DMS53 treated with DMSO at 0.1 percent for 48 hours (cell line): Measurements from ENCODE around the gene CROCC2.

Source experiments
- DNase-seq: peaks from one replicate; lab custom pipeline; 2025; ENCODE audit not compliant: unreplicated experiment; lab: John Stamatoyannopoulos, UW

CROCC2 gene

DNA sequence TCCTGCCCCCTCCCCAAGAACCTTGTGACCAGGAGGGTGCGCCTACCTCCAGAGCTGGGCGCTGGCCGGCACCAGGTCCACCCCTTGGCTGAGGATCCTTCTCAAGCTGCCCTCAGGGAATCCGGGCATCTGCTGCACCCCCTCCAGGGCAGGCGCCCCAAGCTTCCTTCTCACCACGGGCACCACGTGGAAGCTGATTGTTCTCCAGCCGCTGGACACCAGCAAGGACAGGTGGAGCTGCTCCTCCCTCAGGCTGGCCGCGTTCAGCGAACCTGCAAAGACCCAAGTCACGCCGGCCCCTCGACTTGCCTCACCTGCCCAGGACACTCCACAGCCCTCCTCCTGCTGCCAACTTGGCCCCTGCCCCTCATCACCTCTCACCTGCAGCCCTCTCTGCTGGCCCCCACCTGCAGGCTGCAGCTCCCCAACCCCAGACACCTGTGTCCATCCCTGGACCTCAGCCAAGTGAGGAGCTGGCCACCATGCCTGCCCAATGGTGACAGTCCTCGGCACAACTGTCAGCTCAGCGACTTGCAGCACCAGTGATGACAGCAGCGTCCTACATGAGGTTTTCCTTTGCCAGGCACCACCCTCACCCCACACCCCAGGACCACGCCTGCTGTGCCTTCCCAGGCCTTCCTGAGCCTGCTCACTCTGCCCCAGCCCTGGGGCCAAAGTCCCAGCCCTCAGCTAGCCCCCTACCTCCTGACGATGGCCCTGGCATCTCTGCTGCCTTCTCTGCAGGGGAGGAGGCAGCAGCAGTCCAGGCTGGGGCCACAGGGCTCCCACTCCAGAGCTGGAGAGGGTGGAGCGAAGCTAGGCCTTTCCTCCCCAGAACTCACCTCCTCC lies 14.4 kb upstream of the CROCC2 start:
- no peak for DNase-seq

DNA sequence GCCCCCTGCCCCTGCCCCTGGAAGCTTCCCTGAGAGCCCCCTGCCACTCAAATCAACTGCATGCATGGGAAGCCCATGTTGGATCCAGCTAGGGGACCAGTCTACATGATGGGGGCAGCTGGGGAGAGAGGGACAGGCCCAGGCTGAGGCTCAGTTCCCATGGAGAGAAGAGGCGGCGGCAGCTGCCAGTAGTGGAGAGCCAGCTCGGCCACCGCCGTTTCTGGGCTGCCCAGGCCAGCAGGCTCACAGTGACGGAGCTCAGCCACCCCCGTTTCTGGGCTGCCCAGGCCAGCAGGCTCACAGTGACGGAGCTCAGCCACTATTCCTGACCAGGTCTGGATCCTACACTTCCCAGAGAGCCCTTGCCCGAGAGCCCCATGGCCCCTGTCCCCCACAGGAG lies 13.8 kb upstream of the CROCC2 start:
- DNase-seq, result no peak

DNA sequence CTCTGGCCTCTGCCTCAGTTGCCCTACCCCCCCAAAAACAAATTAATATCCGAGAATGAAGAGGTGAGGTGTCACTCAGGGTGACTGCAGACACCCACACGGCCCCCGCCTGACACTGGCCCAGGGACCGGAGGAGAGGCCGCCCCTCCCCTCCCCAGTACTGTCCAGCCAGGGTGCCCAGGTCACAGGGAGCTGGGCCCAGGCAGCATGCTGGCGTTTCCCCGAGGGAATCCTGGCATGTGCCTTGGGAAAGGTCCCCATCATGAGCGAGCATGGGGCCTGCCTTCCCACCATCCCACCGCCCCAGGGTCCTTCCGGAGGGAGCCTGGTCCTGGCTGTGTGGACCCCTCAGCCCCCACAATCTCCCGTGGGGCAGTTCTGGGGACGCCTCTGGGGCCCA lies 13.2 kb upstream of the CROCC2 start:
- no peak for DNase-seq

DNA sequence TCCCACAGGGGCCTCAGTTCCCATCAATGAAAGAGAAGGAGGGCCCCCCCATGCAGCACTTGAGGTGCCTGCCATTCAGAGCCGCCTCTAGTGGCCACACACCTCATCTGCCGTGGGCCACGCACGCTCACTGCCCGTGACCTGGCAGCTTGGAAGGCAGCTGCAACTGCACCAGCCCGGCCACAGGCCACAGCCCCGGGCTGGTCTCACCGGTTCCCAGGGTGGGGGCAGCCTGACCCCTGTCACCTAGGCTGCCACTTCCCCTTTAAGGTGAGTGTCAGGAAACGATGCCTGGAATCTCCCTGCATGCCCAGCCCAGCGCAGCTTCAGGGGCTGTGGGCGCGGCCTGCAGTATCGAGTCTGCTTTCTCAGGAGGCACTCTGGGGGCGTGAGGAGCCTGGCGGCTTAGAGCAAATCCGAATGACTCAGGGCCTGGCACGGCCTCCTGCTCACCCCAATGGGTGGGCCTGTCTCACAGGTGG lies 12.7 kb upstream of the CROCC2 start:
- no peak for DNase-seq

DNA sequence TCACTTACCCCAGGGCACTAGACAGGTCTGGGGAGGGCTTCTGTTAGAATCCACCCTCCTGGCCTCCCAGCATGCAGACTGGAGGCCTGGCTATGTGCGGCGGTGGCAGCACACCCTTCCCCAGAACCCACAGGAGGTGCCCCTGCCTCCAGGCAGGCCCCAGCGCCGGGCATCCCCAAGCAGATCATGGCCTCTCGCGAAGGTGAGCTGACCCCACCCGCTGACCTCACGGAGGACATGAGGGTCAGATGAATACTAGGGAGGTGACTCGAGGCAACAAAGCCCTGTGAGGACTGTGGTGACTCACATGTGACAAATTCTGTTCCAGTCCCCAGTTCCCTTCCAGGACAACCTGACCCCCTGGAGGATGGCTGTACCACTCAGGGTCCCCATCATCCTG lies 12.1 kb upstream of the CROCC2 start:
- DNase-seq, result no peak

GRCh38 chr2:240894836-240895558 lies 11.1 kb upstream of the CROCC2 start:
- no peak for DNase-seq

DNA sequence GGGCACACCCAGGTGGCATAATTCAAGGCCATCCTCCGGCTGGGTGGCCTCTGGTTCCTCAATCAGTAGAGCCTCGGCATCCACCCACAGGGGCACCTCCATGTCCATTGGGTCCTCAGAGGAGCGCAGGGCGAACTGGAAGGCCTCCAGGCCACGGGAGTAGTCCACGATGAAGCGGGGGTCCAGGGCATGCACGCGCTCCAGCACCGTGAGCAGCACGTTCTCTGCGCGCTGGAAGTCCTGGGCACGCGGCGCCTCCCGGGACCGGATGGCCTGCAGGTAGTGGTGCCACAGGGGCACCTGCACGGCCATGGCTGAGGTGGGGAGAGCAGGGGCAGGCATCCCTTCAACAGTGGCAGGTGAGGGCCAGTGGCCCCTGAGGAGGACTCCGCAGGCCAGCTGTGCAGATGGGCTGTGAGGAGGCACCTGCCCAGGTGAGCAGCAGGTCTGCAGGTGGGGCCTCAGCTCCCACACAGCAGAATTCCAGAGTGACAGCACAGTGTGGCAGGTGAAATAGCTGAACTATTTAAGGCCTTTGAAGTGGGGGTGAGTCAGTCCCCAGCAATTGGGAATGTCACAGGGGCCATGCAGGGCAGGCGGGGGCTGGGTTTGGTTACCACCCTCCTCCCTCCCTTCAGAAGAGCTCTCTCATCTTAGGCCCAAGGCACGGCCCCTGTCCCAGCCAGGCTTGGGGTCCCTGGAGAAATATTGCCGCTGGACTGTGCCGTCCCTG lies 10.3 kb upstream of the CROCC2 start, which contains the start of gene MAB21L4:
MAB21L4 (minus strand) TSS at position 501 of the 733 bp plus-strand sequence; CDS start at position 342, 159 bp downstream.
- peak; percentile 59 for DNase-seq

DNA sequence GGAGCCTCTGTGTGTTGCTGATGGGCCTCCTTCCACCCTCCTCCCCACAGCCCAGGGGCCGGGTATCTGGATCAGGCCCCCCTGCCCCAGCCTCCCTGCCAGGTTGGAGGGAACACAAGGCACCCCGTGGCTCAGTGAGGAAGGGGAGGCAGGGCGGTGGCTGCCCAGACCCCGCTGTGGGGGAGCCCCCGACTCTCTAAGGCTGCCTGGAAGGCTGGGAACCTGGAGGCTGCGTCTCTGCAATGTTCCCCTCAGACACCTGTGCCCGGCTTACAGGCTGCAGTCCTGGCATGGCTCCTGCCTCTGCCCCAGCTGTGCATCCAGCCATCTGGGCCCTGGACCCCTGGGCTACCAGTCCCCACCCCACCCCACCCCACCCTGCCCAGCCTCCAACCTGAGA lies 9.7 kb upstream of the CROCC2 start:
- no peak for DNase-seq

- no peak for DNase-seq
These were observed 9.1 kb upstream of the CROCC2 start for GRCh38 chr2:240896871-240897692.

DNA sequence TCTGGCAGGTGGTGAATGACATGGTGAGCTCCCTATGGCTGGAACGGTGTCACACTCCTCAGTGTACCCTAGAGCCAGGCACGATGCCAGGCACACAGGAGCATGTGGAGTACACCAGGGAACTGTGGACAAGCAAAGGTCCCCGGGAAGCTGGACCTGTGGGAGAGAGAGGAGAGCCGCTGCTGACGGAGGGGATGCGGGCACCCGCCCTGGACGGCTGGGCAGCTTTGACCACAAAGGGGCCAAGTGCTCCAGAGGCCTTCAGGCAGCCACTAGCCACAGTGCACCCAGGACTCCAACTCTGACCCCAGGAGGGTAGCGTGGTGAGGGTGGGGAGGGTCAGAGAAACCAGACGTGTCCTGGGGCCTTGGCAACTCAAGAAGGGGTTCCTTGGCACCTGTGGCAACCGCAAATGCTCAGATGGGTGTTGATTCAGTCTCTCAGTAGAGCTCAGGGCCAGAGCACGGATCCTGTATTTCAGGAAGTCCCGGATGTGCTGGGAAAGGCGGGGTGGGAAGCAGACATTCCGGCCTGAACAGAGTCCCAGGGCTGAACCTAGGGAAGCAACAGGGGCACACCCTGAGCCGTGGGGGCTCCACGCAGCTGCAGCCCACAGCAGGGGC lies 7.9 kb upstream of the CROCC2 start:
- DNase-seq, result no peak

DNA sequence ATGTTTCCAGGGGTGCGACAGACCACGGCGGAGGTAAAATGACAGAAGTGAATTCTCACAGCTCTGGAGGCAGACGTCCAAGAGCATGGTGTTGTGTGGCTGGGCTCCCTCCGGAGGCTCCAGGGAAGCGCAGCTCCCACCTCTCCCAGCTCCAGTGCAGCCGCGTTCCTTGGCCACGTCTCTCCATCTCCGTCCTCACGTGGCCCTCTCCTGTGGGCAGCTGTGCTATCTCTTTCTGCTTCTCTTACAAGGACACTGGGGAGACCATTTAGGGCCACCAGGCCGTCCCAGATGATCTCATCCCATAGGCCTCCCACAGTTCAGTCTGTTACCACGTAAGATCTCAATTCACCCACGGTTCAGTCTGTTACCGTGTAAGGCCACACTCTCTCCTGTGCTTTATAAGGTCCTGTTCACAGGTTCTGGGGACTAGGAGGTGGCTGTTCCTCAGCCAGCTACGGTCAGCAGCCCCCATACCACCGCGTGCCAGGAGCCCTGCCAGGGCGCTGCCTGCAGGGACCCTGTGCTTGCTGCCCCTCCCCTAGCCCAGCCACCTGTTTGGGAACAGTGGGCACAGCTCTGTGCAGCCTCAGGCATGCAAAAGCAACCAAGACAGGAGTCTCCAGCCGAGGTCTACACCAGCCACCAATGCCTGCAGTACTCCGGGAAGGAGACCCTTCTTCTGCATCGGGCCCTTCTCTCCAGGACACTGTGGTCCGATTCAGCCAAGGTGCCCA lies 7.2 kb upstream of the CROCC2 start:
- DNase-seq, result no peak

DNA sequence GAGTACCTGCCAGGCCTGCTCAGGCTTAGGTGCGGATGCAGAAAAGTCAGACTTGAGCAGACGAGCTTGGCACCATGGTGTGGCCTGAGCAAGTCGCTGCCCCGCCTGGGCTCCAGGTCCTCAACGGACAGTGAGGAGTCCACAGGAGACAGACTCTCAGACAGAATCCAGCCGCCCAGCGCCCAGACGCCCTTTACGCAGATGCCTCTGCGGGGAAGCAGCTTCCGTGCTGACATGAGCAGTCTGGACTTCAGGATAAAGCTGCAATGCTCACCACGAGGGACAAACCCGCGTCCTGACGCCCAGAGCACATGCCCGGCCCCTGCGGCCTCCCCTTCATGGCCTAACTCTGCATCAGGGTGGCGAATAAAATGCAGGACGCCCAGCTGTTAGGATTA lies 6.7 kb upstream of the CROCC2 start:
- no peak for DNase-seq

- DNase-seq, result no peak
These were observed 5.8 kb upstream of the CROCC2 start for GRCh38 chr2:240900141-240900860.

GRCh38 chr2:240901986-240902614 lies 4.0 kb upstream of the CROCC2 start:
- DNase-seq, result no peak

DNA sequence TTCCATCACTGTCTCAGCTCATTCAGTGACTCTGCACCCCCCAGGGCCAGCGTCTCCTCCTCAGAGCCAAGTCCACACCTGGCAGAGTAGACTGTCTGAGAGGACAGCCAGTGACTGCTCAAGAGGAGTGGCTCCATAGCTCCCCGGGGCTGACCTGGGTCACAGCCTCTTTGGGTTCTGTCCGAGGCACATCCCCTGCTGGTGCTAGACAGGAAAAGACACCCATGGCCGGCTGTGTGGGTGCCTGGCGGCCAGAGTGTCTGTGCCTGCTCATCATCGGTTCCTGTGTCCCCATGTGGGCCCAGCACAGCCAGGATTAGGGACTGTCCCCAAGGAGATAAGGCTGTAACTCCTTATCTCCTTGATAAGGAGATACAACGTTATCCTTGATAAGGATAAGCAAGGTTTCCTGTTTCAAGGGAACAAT lies 3.5 kb upstream of the CROCC2 start:
- DNase-seq, result no peak

DNA sequence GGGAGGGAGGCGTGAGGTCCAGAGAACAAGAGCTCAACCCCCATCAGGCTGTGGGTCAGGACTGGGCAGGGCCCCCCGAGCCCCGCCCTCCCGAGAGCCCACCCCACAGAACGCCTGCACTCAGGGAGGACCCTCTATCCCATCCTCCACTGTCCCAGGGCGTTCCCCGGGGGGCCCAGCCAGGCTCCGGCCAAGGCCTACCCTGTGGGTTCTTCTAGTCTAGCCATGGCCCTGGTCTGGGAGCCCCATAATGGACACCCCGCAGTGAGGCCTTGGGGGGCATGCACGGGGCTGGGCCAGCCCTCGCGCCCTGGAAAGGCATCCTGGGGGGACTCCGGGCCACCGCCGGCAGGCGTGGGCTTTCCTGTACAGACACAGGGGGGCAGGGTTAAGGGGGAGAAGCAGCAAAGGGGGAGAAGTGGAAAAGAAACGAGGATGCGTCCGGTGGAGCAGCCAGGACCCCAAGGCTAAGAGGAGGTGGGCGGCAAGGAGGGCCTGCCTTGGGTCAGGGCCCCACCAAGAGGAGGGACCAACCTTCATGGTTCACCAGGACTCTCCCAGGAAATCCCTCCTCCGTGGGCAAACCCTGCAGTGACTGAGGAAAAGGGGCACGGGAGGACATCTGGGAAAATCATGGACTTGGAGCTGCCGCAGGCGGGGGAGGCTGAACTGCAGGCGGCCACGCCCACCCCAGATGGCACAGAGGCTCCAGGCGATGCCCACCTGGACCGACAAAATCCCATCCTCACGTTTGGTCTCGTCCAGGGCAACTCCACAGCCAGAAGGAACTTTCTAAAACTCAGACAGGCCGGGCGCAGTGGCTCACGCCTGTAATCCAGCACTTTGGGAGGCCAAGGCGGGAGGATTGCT lies 2.7 kb upstream of the CROCC2 start:
- DNase-seq, result no peak
